HG03558 (cell line): ENCODE results near the gene ATG16L1.
"Not testable (repeated sequence)": the region's sequence is repeated elsewhere in the genome, so short reads cannot be mapped to it uniquely, and the experiment has no call there.

Experiments used
- ATAC-seq: cut with Tn5 transposase; IDR thresholded peaks from one replicate; pipeline ENCODE4 v1.9.1; 2021; ENCODE audit warnings: moderate number of reproducible peaks; ENCODE audit not compliant: unreplicated experiment; ENCODE audit errors: extremely low read depth

Gene ATG16L1

DNA sequence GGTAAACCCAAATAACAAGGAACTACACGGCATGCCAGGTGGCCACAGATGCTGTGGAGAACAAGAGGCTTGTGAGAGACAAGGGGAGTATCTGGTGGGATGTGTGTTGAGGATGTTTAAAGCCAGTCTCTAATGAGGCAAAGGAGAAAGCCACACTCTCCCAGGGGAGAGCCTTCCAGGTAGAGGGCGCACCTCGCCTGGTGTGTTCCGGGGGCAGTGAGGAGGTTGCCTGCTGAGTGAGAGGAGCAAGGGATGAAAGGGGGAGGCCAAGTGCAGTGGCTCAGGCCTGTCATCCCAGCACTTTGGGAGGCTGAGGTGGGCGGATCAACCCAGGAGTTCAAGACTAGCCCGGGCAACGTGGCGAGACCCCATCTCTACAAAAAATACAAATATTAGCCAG, 72.4 kb downstream of the ATG16L1 start:
- no peak for ATAC-seq

DNA sequence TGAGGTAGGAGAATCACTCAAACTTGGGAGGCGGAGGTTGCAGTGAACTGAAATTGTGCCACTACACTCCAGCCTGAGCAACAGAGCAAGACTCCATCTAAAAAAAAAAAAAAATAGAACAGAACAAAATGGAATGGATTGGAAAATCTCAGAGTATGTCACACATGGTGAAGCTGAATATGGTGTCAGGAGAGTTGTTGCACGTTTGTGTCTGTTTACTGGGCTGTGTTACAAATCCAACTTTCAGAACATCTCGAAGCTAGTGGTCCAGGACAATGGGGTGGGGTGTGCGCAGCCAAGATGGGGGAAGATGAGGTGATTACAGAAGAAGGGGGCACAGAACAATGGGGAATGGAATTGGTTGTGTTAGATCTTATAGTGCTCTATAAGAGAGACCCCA, 73.8 kb downstream of the ATG16L1 start:
- no peak for ATAC-seq

DNA sequence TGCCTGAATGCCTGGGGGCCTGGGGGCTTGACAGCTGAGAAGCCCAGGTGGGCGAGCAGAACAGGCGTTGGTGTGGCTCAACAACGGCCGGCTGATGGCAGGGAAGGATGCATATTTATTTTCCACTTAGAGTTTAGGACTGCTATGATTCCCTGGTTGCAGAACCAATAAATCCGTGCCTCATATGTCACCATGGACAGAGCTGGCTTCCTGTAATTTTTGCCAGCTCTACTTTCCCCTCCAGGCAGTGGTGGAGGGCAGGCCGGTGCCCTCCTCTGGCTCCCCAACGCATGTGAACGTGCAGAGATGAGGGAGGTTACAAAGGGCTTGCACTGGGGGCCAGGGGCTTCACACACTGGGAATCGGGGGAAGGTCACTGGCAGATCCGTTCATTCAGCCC, 74.3 kb downstream of the ATG16L1 start:
- no peak for ATAC-seq

GRCh38 chr2:233326500-233326899, 75.0 kb downstream of the ATG16L1 start:
- no peak for ATAC-seq

DNA sequence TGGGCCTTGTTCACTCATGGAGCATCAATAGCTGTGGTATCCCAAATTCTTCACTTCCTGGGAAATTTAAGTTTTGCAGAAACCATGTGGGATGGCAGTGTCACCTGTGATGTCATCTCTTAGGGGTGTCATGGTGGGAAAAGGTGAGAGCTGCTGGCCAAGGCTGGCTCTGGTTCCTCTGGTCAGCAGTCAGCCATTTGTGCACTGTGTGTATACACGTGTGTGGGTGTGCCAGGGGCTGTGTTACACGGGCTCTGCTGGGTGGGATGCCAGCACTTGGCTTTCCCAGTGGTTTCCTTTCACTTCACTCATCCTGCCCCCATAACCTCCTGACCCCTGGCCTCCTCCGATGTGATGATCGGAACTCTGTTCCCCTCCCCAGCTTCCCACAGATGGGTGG, 77.4 kb downstream of the ATG16L1 start:
- no peak for ATAC-seq

GRCh38 chr2:233329489-233330135, 78.1 kb downstream of the ATG16L1 start:
- no peak for ATAC-seq

- ATAC-seq, result no peak
Observed at GRCh38 chr2:233331536-233331935, 80.1 kb downstream of the ATG16L1 start.

GRCh38 chr2:233332125-233332524, 80.7 kb downstream of the ATG16L1 start:
- ATAC-seq, result no peak

DNA sequence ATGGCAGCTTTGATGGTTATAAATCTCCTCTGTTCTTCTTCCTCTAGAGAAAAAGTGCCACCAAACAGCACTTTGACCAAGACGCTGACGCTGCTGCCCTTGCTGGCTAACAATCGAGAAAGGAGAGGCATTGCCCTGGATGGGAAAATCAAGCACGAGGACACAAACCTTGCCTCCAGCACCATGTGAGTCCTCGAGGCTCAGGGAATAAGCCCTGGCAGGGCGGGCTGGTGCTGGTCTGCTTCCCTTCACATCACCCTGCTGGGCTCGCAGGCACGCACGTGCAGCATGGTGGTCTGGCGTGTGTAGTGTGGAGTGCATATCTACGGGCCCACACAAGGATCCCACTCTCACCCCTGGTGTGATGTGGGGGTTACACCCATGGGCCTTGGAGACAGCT, 83.4 kb downstream of the ATG16L1 start:
- no peak for ATAC-seq

- not testable (repeated sequence) for ATAC-seq
Observed at GRCh38 chr2:233336091-233336490, 84.6 kb downstream of the ATG16L1 start.

DNA sequence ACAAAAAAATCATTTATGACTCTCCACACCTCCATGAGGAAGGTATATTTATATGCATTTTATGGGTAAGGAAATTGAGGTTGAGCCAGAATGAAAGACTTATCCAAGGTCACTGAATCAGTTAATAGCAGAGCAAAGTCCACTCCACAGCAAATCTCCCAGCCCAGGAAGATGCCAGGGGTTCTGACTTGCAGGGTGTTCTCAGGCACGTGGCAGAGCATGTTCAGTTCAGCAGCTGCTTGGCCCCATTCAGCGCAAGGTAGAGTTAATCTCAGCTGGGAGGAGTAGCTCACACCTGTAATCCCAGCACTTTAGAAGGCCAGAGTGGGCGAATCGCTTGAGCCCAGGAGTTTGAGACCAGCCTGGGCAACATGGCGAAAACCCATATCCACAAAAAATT, 85.1 kb downstream of the ATG16L1 start:
- ATAC-seq, result no peak

DNA sequence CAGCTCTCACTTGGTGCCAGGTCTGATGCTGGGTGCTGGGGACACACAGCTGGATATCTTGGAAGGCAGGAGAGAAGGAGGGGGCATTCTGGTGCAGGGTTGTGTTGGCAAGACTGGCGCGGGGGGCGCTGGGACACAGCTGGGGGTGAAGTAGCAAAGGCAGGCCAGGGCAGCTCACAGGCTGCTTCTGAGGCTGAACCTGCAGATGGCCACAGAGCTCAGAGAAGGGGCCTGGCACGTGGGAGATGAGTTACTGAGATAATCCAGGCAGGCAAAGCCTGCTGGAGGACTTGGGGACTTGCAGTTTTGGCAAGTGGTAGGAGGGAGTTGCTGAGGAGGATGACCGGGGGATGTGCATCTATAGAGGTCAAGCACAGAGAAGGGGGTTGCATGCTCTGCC, 86.6 kb downstream of the ATG16L1 start:
- no peak for ATAC-seq

GRCh38 chr2:233338812-233339368, 87.4 kb downstream of the ATG16L1 start:
- ATAC-seq, result no peak

DNA sequence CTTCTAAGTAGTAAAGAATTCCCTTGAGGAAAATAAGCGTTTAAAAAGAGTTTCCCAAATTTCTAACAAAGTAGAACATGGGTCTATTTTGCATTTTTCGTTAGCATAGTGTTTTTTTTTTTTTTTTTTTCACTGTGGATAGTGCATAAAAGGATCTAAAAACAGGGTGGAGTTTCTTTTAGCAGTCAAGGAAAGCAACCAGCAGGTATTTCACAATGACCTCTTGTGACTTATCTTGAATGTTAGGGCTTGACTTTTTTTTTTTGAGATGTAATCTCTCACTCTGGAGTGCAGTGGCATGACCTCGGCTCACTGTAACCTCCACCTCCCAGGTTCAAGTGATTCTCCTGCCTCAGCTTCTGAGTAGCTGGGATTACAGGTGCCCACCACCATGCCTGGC, 88.0 kb downstream of the ATG16L1 start:
- ATAC-seq, result no peak

DNA sequence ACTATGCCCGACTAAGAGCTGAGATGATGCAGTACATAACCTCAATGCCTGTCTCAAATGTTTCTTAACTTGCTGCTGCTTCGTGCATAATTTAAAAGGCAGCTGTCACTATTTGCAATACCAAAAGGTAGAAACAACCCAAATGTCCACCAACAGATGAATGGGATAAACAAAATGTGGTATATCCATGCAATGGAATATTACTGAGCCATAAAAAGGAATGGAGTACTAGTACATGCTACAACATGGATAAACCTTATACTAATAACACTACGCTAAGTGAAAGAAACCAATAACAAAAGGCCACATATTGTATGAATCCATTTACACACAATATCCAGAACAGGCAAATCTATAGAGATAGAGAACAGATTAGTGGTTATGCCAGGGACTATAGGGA, 89.8 kb downstream of the ATG16L1 start:
- ATAC-seq, result no peak

- ATAC-seq, result no peak
Observed at GRCh38 chr2:233342301-233342700, 90.8 kb downstream of the ATG16L1 start.

- ATAC-seq, result no peak
Observed at GRCh38 chr2:233343171-233343705, 91.8 kb downstream of the ATG16L1 start.
